VCaP (cell line): Measurements from ENCODE around the gene ARHGAP26.
A peak's percentile ranks its signal among the peaks of the same experiment; 100 is the strongest.

Experiments used
- H3K27ac ChIP-seq: fragments of 450-650 bp; 2 replicates; pipeline ENCODE4 v1.5.1; 2017
- CTCF ChIP-seq: fragments of 450-650 bp; conservative IDR thresholded peaks from 2 replicates; pipeline ENCODE4 v1.5.1; 2017; ENCODE audit warnings: mild to moderate bottlenecking, moderate library complexity

ARHGAP26 gene

GRCh38 chr5:143114481-143114880 is 344.3 kb downstream of the ARHGAP26 start:
- H3K27ac ChIP-seq = no peak overlapping the region
- no peak for TF ChIP-seq CTCF

GRCh38 chr5:143115381-143115780 is 345.2 kb downstream of the ARHGAP26 start:
- no peak for TF ChIP-seq CTCF
- no peak overlapping the region for H3K27ac ChIP-seq

- no peak for TF ChIP-seq CTCF
- no peak overlapping the region for H3K27ac ChIP-seq
These were observed 346.6 kb downstream of the ARHGAP26 start for GRCh38 chr5:143116814-143117213.

GRCh38 chr5:143117821-143118220 is 347.6 kb downstream of the ARHGAP26 start:
- H3K27ac ChIP-seq = no peak overlapping the region
- TF ChIP-seq CTCF = no peak

GRCh38 chr5:143118222-143118621 is 348.0 kb downstream of the ARHGAP26 start:
- no peak for TF ChIP-seq CTCF
- H3K27ac ChIP-seq = no peak overlapping the region

GRCh38 chr5:143118818-143119217 is 348.6 kb downstream of the ARHGAP26 start:
- peak overlapping the region; percentile 9; the same call in 1 of the 2 replicates for H3K27ac ChIP-seq

GRCh38 chr5:143119291-143119769 is 349.2 kb downstream of the ARHGAP26 start:
- peak overlapping the region; percentile 9; the same call in 1 of the 2 replicates for H3K27ac ChIP-seq
- no peak for TF ChIP-seq CTCF

GRCh38 chr5:143119881-143120341 is 349.7 kb downstream of the ARHGAP26 start:
- no peak for TF ChIP-seq CTCF
- H3K27ac ChIP-seq = peak overlapping the region; percentile 9; the same call in 1 of the 2 replicates
